GM23248 (cell line): ENCODE results near the gene PSMB3. TPM values are rescaled to one million over a fixed set of nuclear protein-coding genes. Genes with fewer than 3 reads are reported as not detected.

Source experiments
- DNase-seq: peaks from one replicate; pipeline ENCODE4 v3.0.0-alpha.2; 2015
- H2AFZ ChIP-seq: fragments of 200-600 bp; sonication (generic); 2 replicates; pipeline ENCODE4 v1.6.1; 2016; ENCODE audit warnings: antibody characterized with exemption
- H3F3A ChIP-seq: fragments of 200-600 bp; sonication (generic); 2 replicates; pipeline ENCODE4 v1.6.1; 2016; ENCODE audit warnings: mild to moderate bottlenecking, antibody characterized with exemption, mixed run types; ENCODE audit not compliant: insufficient read depth
- H3K27ac ChIP-seq: fragments of 200-600 bp; sonication (generic); 2 replicates; pipeline ENCODE4 v1.5.1; 2016; ENCODE audit warnings: mild to moderate bottlenecking
- H3K27me3 ChIP-seq: fragments of 200-600 bp; sonication (generic); replicated peaks from 2 replicates; pipeline ENCODE4 v1.6.1; 2016; ENCODE audit warnings: mild to moderate bottlenecking; ENCODE audit not compliant: insufficient read depth
- H3K36me3 ChIP-seq: fragments of 200-600 bp; sonication (generic); 2 replicates; pipeline ENCODE4 v1.6.1; 2016; ENCODE audit warnings: low read depth, mild to moderate bottlenecking
- H3K4me1 ChIP-seq: fragments of 200-600 bp; sonication (generic); 2 replicates; pipeline ENCODE4 v1.6.1; 2016; ENCODE audit warnings: mild to moderate bottlenecking; ENCODE audit not compliant: insufficient read depth
- H3K4me2 ChIP-seq: fragments of 200-600 bp; sonication (generic); one replicate; pipeline ENCODE4 v1.6.1; 2016; ENCODE audit warnings: mild to moderate bottlenecking; ENCODE audit not compliant: unreplicated experiment
- H3K4me3 ChIP-seq: fragments of 200-600 bp; sonication (generic); 2 replicates; pipeline ENCODE4 v1.5.1; 2016; ENCODE audit warnings: mild to moderate bottlenecking
- H3K79me2 ChIP-seq: fragments of 200-600 bp; sonication (generic); 2 replicates; pipeline ENCODE4 v1.6.1; 2016; ENCODE audit warnings: mild to moderate bottlenecking; ENCODE audit not compliant: insufficient read depth
- H3K9ac ChIP-seq: fragments of 200-600 bp; sonication (generic); 2 replicates; pipeline ENCODE4 v1.6.1; 2016; ENCODE audit warnings: mild to moderate bottlenecking
- H3K9me2 ChIP-seq: fragments of 200-600 bp; sonication (generic); 2 replicates; pipeline ENCODE4 v1.6.1; 2016; ENCODE audit warnings: mixed run types, mild to moderate bottlenecking, moderate library complexity; ENCODE audit not compliant: insufficient read depth
- H3K9me3 ChIP-seq: fragments of 200-600 bp; sonication (generic); one replicate; pipeline ENCODE4 v1.6.1; 2017; ENCODE audit warnings: low read depth
- H4K20me1 ChIP-seq: fragments of 200-600 bp; sonication (generic); 2 replicates; pipeline ENCODE4 v1.6.0; 2016; ENCODE audit not compliant: insufficient read depth
- EZH2 ChIP-seq: fragments of 200-600 bp; sonication (generic); IDR thresholded peaks from 2 replicates; pipeline ENCODE4 v1.6.1; 2018; ENCODE audit warnings: antibody characterized with exemption, mild to moderate bottlenecking; ENCODE audit not compliant: insufficient read depth, poor library complexity, severe bottlenecking
- EZH2phosphoT487 ChIP-seq: fragments of 200-600 bp; sonication (generic); IDR thresholded peaks from 2 replicates; pipeline ENCODE4 v1.6.1; 2018; ENCODE audit warnings: antibody characterized with exemption, moderate library complexity, mild to moderate bottlenecking, low read depth; ENCODE audit not compliant: insufficient read depth
- WGBS, 2 experiments: methylation state at CpG; one replicate each; pipeline ENCODE4 v1.1.6; 2015 to 2017; ENCODE audit warnings: low lambda C conversion rate in 2 of 2, low coverage in 1 of 2; ENCODE audit errors: missing lambda C conversion rate in 2 of 2; 5-methylcytosine and 5-hydroxymethylcytosine counted together
- in situ Hi-C: fragments of 300-500 bp; cut with MboI; formaldehyde crosslinking; loops from 2 replicates; pipeline ENCODE4 v1.15.0; 2020
- microRNA-seq: library from miRNA; unstranded; fragments of <30 nt; microRNA quantifications from one replicate; pipeline ENCODE4, GENCODE V29; 2016; ENCODE audit warnings: borderline number of aligned reads
- polyA plus RNA-seq: library from polyadenylated mRNA; unstranded; fragments of >200 nt; fragmentation: Nextera tagmentation; extraction: Ambion mirVana; gene quantifications from 2 replicates; pipeline ENCODE4 v1.2.1, GENCODE V29; 2016
- small RNA-seq: library from RNA; depleted of rRNA; stranded (forward); fragments of <200 nt; gene quantifications from one replicate; pipeline ENCODE3, GENCODE V24; 2014; ENCODE audit warnings: low read depth, low replicate concordance
- total RNA-seq: library from RNA; depleted of rRNA; stranded (reverse); fragments of >200 nt; shearing (Covaris generic); gene quantifications from 2 replicates; pipeline ENCODE4 v1.2.3, GENCODE V29; 2014; rRNA removed

Gene PSMB3
- total and polyA plus RNA-seq, 2 experiments from 2014 or later = 149 to 310 TPM

GRCh38 chr17:38799501-38800236, 47.1 kb downstream of the PSMB3 start, which contains the start of gene PIP4K2B:
Gene PIP4K2B (minus strand): TSS chr17:38799556. CDS start chr17:38799424, 132 bp downstream.
- Histone ChIP-seq H3K9ac (peak within 1 kb of the TSS; percentile 97), H3K27ac (peak within 1 kb of the TSS; percentile 96), H3K27me3 (no peaks in the 10 kb centered on the region), H4K20me1 (no peaks in the 10 kb centered on the region), H3K79me2 (peaks cover 45% of the 10 kb centered on the region), H3K4me2 (peak within 1 kb of the TSS; percentile 100), H3K4me3 (peak within 1 kb of the TSS; percentile 88), H3K9me3 (no peaks in the 10 kb centered on the region), H3F3A (peaks cover 52% of the 10 kb centered on the region), H3K9me2 (no peaks in the 10 kb centered on the region), H3K36me3 (peaks cover 21% of the 10 kb centered on the region), H3K4me1 (peaks cover 21% of the 10 kb centered on the region), H2AFZ (peak within 1 kb of the TSS; percentile 72)
- 1% methylated on average over 24 to 32 of the region's 76 CpGs for WGBS, 2 experiments
- TF ChIP-seq EZH2 (no peak), EZH2phosphoT487 (no peak)
- DNase-seq = peak; percentile 98
- in situ Hi-C loops = no loop called here

- Histone ChIP-seq H3K4me1 (peaks cover 21% of the 10 kb centered on the region), H3K79me2 (peaks cover 39% of the 10 kb centered on the region), H3K27ac (peak overlapping the region; percentile 96), H3K9me2 (no peaks in the 10 kb centered on the region), H3K4me3 (peak overlapping the region; percentile 88), H3K36me3 (peaks cover 27% of the 10 kb centered on the region), H3F3A (peaks cover 52% of the 10 kb centered on the region), H3K9ac (peak overlapping the region; percentile 97), H3K27me3 (no peaks in the 10 kb centered on the region), H2AFZ (peak overlapping the region; percentile 56), H3K9me3 (no peaks in the 10 kb centered on the region), H3K4me2 (peak overlapping the region; percentile 82), H4K20me1 (no peaks in the 10 kb centered on the region)
- 13% methylated on average over 14 of the region's 14 CpGs for WGBS, 2 experiments
- in situ Hi-C loops = no loop called here
- DNase-seq = no peak
- TF ChIP-seq EZH2phosphoT487 (no peak), EZH2 (no peak)
These were observed 47.8 kb downstream of the PSMB3 start for GRCh38 chr17:38800237-38800760.

GRCh38 chr17:38809828-38810227, 57.3 kb downstream of the PSMB3 start:
- H3K9ac ChIP-seq = no peak overlapping the region
- no peaks in the 10 kb centered on the region for H3K9me3 ChIP-seq
- H3K9me2 ChIP-seq = no peaks in the 10 kb centered on the region
- no peaks in the 10 kb centered on the region for H3K27me3 ChIP-seq
- peaks cover 7% of the 10 kb centered on the region for H3K79me2 ChIP-seq
- DNase-seq = no peak
- no peak overlapping the region for H3K4me3 ChIP-seq
- 96% methylated on average over 7 of the region's 7 CpGs for WGBS, 2 experiments
- in situ Hi-C loops = no loop called here
- no peaks in the 10 kb centered on the region for H4K20me1 ChIP-seq
- no peak for TF ChIP-seq EZH2
- no peak overlapping the region for H2AFZ ChIP-seq
- H3K4me2 ChIP-seq = no peak overlapping the region
- no peaks in the 10 kb centered on the region for H3K4me1 ChIP-seq
- H3K27ac ChIP-seq = no peak overlapping the region
- H3F3A ChIP-seq = no peaks in the 10 kb centered on the region
- peaks cover 50% of the 10 kb centered on the region for H3K36me3 ChIP-seq

Small RNA genes within 50 kb of the gene (microRNA-seq; reads per million reads assigned to microRNA genes)
- gene MIR4726 = not detected

Small RNA genes within 50 kb of the gene (small RNA-seq; reads per million reads assigned to genes)
- gene MIR4726 (not detected), gene RNA5SP440 (not detected), gene RNU6-866P (not detected)

Other genes with a start within 250 kb of the PSMB3 start
- not detected in 2 replicates for gene SRCIN1, start 146.8 kb upstream of the PSMB3 start, total RNA-seq
- gene SRCIN1, start 146.8 kb upstream of the PSMB3 start, polyA plus RNA-seq = not detected in 2 replicates
- gene EPOP, start 77.8 kb upstream of the PSMB3 start, total RNA-seq = 2.9 and 4.3 TPM in 2 replicates
- gene EPOP, start 77.8 kb upstream of the PSMB3 start, polyA plus RNA-seq = 1.0 and 1.2 TPM in 2 replicates
- gene MLLT6, start 47.5 kb upstream of the PSMB3 start, total RNA-seq = 13.5 and 18.9 TPM in 2 replicates
- gene MLLT6, start 47.5 kb upstream of the PSMB3 start, polyA plus RNA-seq = 2.4 and 3.1 TPM in 2 replicates
- gene CISD3, start 22.4 kb upstream of the PSMB3 start, total RNA-seq = 6.1 and 7.2 TPM in 2 replicates
- gene CISD3, start 22.4 kb upstream of the PSMB3 start, polyA plus RNA-seq = 44.6 and 49.9 TPM in 2 replicates
- gene PCGF2, start 4.4 kb upstream of the PSMB3 start, total RNA-seq = 3.5 and 3.8 TPM in 2 replicates
- 4.6 and 5.5 TPM in 2 replicates for gene PCGF2, start 4.4 kb upstream of the PSMB3 start, polyA plus RNA-seq
- 43.6 and 65.8 TPM in 2 replicates for gene PIP4K2B, start 46.8 kb downstream of the PSMB3 start, total RNA-seq
- 12.8 and 13.4 TPM in 2 replicates for gene PIP4K2B, start 46.8 kb downstream of the PSMB3 start, polyA plus RNA-seq
- gene CWC25, start 72.6 kb downstream of the PSMB3 start, total RNA-seq = 9.7 and 18.7 TPM in 2 replicates
- gene CWC25, start 72.6 kb downstream of the PSMB3 start, polyA plus RNA-seq = 13.3 and 14.2 TPM in 2 replicates
- 516 and 553 TPM in 2 replicates for gene RPL23, start 101.0 kb downstream of the PSMB3 start, total RNA-seq
- 1,114 and 1,221 TPM in 2 replicates for gene RPL23, start 101.0 kb downstream of the PSMB3 start, polyA plus RNA-seq
- gene LASP1, start 117.3 kb downstream of the PSMB3 start, total RNA-seq = 207 and 250 TPM in 2 replicates
- 198 and 203 TPM in 2 replicates for gene LASP1, start 117.3 kb downstream of the PSMB3 start, polyA plus RNA-seq
- under 0.01 TPM in 1 of 2 replicates, not detected in the other for gene FBXO47, start 214.7 kb downstream of the PSMB3 start, total RNA-seq
- not detected in 2 replicates for gene FBXO47, start 214.7 kb downstream of the PSMB3 start, polyA plus RNA-seq